ENCODE measurements around the gene RPIA. TPM values are rescaled to one million over a fixed set of nuclear protein-coding genes. Genes with fewer than 3 reads are reported as not detected.
A peak's percentile ranks its signal among the peaks of the same experiment; 100 is the strongest.

The RPIA gene
- total and polyA plus RNA-seq, 2 of the 13 experiments (the other 11 are each of a cell fraction or from before 2014, with no cell fraction given) = 13.3 to 23.9 TPM

- TF ChIP-seq ATF1 (CRISPR knock-in tag; IDR thresholded peaks at IDR 0.05) (peak; percentile 98), BCL6 (CRISPR knock-in tag; IDR thresholded peaks at IDR 0.05) (no peak), ERF (CRISPR knock-in tag; IDR thresholded peaks at IDR 0.05) (peak; percentile 61), ZNF382 (CRISPR knock-in tag; IDR thresholded peaks at IDR 0.05; ENCODE audit: borderline replicate concordance) (no peak), KDM3A (CRISPR knock-in tag; IDR thresholded peaks at IDR 0.05; ENCODE audit: low read depth) (peak; percentile 92), ZNF747 (CRISPR knock-in tag; IDR thresholded peaks at IDR 0.05; ENCODE audit: borderline replicate concordance) (peak; percentile 48), FLYWCH1 (CRISPR knock-in tag; IDR thresholded peaks at IDR 0.05) (peak; percentile 96), ZNF335 (CRISPR knock-in tag; IDR thresholded peaks at IDR 0.05) (no peak; the same call in none of the 2 replicates), WIZ (CRISPR knock-in tag; IDR thresholded peaks at IDR 0.05) (peak; percentile 78; the same call in 1 of the 2 replicates), ZNF280D (CRISPR knock-in tag; IDR thresholded peaks at IDR 0.05) (peak; percentile 77), DNMT3B (CRISPR knock-in tag; conservative IDR thresholded peaks at IDR 0.05) (0 out of 2 replicates have a peak, but pooled peaks have one; percentile 10), CHD2 (IDR thresholded peaks at IDR 0.05; ENCODE audit: low read depth, low read length) (peak; percentile 85), KLF11 (CRISPR knock-in tag; IDR thresholded peaks at IDR 0.05) (peak; percentile 50; the same call in 1 of the 2 replicates), GTF2F1 (IDR thresholded peaks at IDR 0.05; ENCODE audit: low read length) (no peak), ASH2L (IDR thresholded peaks at IDR 0.05; ENCODE audit: insufficient read length, low read depth, low read length) (no peak), KDM1A (CRISPR knock-in tag; IDR thresholded peaks at IDR 0.05) (no peak), GATAD1 (CRISPR knock-in tag; IDR thresholded peaks at IDR 0.05) (peak; percentile 97), ZNF275 (CRISPR knock-in tag; IDR thresholded peaks at IDR 0.05; ENCODE audit: borderline replicate concordance) (no peak), ZNF274 (CRISPR knock-in tag; IDR thresholded peaks at IDR 0.05) (no peak; the same call in none of the 2 replicates), ZNF264 (CRISPR knock-in tag; IDR thresholded peaks at IDR 0.05) (no peak), GRHL1 (CRISPR knock-in tag; conservative IDR thresholded peaks at IDR 0.05) (no peak), ZNF549 (CRISPR knock-in tag; IDR thresholded peaks at IDR 0.05) (no peak), SATB2 (CRISPR knock-in tag; IDR thresholded peaks at IDR 0.05) (no peak), FOXK2 (IDR thresholded peaks at IDR 0.05) (no peak), MIXL1 (CRISPR knock-in tag; IDR thresholded peaks at IDR 0.05) (peak; percentile 36), TRIM22 (IDR thresholded peaks at IDR 0.05) (no peak)
These were observed at the start of gene RPIA (continued) for GRCh38 chr2:88691339-88692183.

Measured in HepG2 (cell line).